GM18909 (cell line): ENCODE measurements around the gene MANF.

Experiments
- ATAC-seq: cut with Tn5 transposase; IDR thresholded peaks from one replicate; pipeline ENCODE4 v1.9.1; 2021; ENCODE audit warnings: mild to moderate bottlenecking; ENCODE audit not compliant: unreplicated experiment, poor library complexity

The MANF gene

GRCh38 chr3:51422211-51422610 lies 37.1 kb downstream of the MANF start:
- ATAC-seq = no peak

DNA sequence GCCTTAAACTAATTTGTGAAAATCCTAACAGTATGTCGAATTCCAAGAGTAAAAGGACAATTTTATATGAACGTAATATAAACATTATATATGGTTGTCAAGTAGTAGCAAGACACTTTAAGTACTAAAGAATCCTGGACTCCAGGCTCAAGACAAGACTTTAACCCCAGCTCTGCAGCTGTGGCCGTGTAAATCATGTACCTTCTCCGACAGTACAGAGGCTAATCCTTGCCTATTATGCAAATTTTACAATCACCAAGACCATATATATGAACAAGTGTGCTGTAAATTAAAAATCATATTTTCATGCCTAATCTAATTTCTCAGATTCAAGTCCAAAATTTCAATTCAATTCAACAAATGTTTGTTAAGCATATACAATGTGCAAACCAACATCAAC lies 41.8 kb downstream of the MANF start:
- no peak for ATAC-seq

DNA sequence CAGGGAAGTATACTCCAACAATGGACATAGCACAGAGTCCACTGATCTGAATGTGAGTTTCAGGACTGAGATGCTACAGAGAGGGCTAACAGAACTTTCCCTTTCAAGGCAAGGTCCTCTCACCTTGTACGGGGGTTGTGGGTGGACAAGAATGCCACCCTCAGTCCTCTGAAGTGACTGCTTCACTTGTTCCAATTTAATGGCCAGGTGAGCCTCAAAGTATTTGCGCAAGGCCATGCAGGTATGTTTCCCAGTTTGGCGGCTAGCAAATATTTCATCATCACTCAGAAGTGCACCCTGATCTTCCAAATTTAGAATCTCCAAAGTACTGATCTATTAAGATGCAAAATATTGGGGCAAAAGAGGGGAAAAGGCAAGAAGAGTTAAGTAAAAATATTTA lies 44.0 kb downstream of the MANF start:
- no peak for ATAC-seq

DNA sequence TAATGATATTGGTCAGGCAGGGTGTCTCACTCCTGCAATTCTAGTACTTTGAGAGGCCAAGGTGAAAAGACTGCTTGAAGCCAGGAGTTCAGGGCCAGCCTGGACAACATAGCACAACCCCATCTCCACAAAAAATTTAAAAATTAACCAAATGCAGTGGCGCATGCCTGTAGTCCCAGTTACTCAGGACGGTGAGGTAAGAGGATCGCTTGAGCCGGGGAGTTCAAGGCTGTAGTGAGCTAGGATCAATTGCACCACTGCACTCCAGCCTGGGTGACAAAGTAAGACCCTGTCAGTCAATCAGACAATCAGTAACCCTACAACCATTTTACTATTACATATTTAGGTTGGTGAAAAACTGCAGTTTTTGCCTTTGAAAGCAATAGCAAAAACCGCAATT lies 49.0 kb downstream of the MANF start:
- ATAC-seq = no peak

DNA sequence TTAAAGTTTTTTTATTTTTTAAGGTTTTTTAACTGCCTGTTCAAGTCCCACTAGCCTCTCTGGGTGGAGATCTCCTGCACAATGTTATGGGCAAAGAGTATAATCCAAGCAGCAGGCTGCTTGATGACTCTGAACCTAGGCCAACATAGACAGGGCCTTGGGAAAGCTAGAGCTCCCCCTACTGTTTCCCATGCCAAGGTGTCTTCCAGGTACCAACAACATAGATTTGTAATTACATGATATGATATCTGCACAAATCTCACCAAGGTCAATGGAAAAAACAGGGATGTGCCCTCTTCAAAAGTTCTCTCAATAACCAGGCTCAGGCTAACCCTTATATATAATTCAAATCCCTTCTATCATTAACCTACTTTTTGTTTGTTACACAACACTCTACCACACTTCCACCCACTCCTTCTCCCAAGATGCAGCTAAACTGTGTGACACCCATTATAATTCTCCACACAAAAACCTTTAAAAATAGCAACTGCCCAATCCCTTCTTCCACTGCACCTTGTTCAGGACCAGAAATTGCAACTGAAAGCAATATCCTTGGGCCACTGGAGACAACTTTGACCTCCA lies 49.7 kb downstream of the MANF start:
- ATAC-seq = no peak

- ATAC-seq = no peak
Observed at GRCh38 chr3:51436998-51437639, 52.0 kb downstream of the MANF start.
